Measurements from ENCODE around the gene FAM234A. TPM values are rescaled to one million over a fixed set of nuclear protein-coding genes. Genes with fewer than 3 reads are reported as not detected.

FAM234A gene
- total and polyA plus RNA-seq, 2 donors (not counting 3 experiments of a cell fraction or from before 2014, with no cell fraction given): 70.4 to 89.4 TPM

DNA sequence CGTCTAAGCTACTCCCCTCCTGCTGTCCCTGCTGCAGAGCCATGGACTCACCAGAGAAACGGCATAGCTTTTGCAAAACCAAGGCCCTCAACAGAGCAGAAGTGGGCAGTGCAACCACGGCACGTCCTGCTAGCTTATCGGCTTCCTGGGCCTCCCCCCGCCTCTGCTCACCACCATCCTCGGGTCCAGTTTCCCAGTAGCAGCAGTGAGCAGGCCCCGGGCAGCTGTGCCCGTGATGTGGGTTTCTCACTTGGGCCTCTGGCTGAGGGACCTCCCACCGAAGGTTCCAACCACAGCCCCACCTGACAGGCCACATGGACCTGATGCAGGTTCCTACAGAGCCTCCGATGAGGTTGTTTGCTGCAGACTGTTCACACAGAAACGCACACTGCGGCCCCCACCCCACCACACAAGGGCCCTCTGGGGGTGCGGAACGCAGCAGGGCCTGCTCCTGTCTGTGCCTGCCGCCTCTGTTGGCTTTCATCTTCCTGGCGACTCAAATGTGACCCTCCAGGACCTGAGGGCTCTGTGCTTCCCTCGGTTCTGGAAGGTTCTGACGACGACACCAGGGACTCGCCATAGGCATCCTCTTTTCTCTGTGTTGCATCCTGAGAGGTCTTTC, 73.2 kb downstream of the FAM234A start:
- no peak for FAIRE-seq
- dilution Hi-C loops (cut with MboI; ENCODE audit: extremely low pct_ligation_motif_present, low sequenced_read_pairs) (no loop called here), intact Hi-C loops (cut with micrococcal nuclease) (no loop called here)
- no peaks in the 10 kb centered on the region for H3K9me3 ChIP-seq (replicated peaks; ENCODE audit: control insufficient read depth, insufficient read depth, low read length)
- no peaks in the 10 kb centered on the region for H3K4me1 ChIP-seq (ENCODE audit: control insufficient read depth, extremely low read depth, insufficient read depth, low read length)
- POLR2A ChIA-PET: no interaction called here
- no peak overlapping the region for H2AFZ ChIP-seq (ENCODE audit: low read depth, low read length)
- H3K27me3 ChIP-seq (ENCODE audit: control insufficient read depth in 2 of 2, insufficient read depth in 2 of 2, low read length in 2 of 2): no peaks in the 10 kb centered on the region
- H4K20me1 ChIP-seq (replicated peaks; ENCODE audit: control insufficient read depth, extremely low read depth, insufficient read depth, low read length): no peaks in the 10 kb centered on the region
- CTCF ChIA-PET: interaction anchor here (1.6 kb wide), 1 partner anchor 14 kb away, joined by 3 read pairs; no protein-coding TSS in a partner anchor
- no peak overlapping the region for H3K4me2 ChIP-seq (ENCODE audit: insufficient read depth, low read length)
- no peaks in the 10 kb centered on the region for H3K79me2 ChIP-seq (ENCODE audit: control insufficient read depth, insufficient read depth, low read length)
- peaks cover 3 to 34% of the 10 kb centered on the region in 2 experiments for H3K36me3 ChIP-seq (ENCODE audit: control insufficient read depth in 2 of 2, extremely low read depth in 1 of 2, insufficient read depth in 2 of 2, low read length in 2 of 2)
- BruUV-seq (replicated peaks): no TSS peak
- no peak overlapping the region for H3K9ac ChIP-seq (replicated peaks; ENCODE audit: extremely low read depth, insufficient read depth, low read length)
- no peak overlapping the region for H3K27ac ChIP-seq (ENCODE audit: insufficient read depth, low read depth, low read length)
- H3K9me1 ChIP-seq (replicated peaks; ENCODE audit: control insufficient read depth, extremely low read depth, insufficient read depth, low read length): no peaks in the 10 kb centered on the region
- no peak overlapping the region for H3K4me3 ChIP-seq (replicated peaks in 1 of 3; ENCODE audit: insufficient read depth in 1 of 3, low read depth in 1 of 3, low read length in 3 of 3)
- DNase-seq (ENCODE audit: low read depth, low spot score): no peak
- TF ChIP-seq MYC (IDR thresholded peaks at IDR 0.05; ENCODE audit: low read depth, low read length): no peak
- TF ChIP-seq POLR2AphosphoS5 (IDR thresholded peaks at IDR 0.05; ENCODE audit: insufficient read depth, low read depth, low read length): no peak
- TF ChIP-seq GATA2 (IDR thresholded peaks at IDR 0.05; ENCODE audit: insufficient read depth, insufficient read length, low read depth, low read length): no peak
- no peak for TF ChIP-seq POLR2A (IDR thresholded peaks at IDR 0.05; ENCODE audit: low read depth, low read length)
- TF ChIP-seq, protein P1, sequence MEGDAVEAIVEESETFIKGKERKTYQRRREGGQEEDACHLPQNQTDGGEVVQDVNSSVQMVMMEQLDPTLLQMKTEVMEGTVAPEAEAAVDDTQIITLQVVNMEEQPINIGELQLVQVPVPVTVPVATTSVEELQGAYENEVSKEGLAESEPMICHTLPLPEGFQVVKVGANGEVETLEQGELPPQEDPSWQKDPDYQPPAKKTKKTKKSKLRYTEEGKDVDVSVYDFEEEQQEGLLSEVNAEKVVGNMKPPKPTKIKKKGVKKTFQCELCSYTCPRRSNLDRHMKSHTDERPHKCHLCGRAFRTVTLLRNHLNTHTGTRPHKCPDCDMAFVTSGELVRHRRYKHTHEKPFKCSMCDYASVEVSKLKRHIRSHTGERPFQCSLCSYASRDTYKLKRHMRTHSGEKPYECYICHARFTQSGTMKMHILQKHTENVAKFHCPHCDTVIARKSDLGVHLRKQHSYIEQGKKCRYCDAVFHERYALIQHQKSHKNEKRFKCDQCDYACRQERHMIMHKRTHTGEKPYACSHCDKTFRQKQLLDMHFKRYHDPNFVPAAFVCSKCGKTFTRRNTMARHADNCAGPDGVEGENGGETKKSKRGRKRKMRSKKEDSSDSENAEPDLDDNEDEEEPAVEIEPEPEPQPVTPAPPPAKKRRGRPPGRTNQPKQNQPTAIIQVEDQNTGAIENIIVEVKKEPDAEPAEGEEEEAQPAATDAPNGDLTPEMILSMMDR (IDR thresholded peaks at IDR 0.05; ENCODE audit: extremely low read depth in 1 of 2, insufficient read depth in 1 of 2, low read depth in 1 of 2, low read length in 2 of 2): no peak
- TF ChIP-seq EZH2 (IDR thresholded peaks at IDR 0.05; ENCODE audit: borderline replicate concordance, low read depth, low read length, severe bottlenecking): no peak
- no peak for TF ChIP-seq JUN (IDR thresholded peaks at IDR 0.05; ENCODE audit: borderline replicate concordance, insufficient read depth, insufficient read length, low read depth)
- no peak for TF ChIP-seq FOS (IDR thresholded peaks at IDR 0.05; ENCODE audit: borderline replicate concordance, insufficient read depth, low read length)
- TF ChIP-seq, protein P2, sequence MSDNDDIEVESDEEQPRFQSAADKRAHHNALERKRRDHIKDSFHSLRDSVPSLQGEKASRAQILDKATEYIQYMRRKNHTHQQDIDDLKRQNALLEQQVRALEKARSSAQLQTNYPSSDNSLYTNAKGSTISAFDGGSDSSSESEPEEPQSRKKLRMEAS (IDR thresholded peaks at IDR 0.05; ENCODE audit: insufficient read depth, insufficient read length): no peak

Measured in endothelial cell of umbilical vein (primary cell).